Loucy (cell line): ENCODE results near the gene LIPN.

Experiments used
- EZH2phosphoT487 ChIP-seq: fragments of 200-600 bp; IDR thresholded peaks from 2 replicates; pipeline ENCODE4 v1.6.1; 2018; ENCODE audit warnings: antibody characterized with exemption, mild to moderate bottlenecking, moderate library complexity, borderline replicate concordance
- TF ChIP-seq, protein P1 (sequence below): fragments of 200-600 bp; sonication (generic); conservative IDR thresholded peaks from 2 replicates; pipeline ENCODE4 v1.5.1; 2014; ENCODE audit warnings: mild to moderate bottlenecking, antibody characterized with exemption, low read length

DNA sequence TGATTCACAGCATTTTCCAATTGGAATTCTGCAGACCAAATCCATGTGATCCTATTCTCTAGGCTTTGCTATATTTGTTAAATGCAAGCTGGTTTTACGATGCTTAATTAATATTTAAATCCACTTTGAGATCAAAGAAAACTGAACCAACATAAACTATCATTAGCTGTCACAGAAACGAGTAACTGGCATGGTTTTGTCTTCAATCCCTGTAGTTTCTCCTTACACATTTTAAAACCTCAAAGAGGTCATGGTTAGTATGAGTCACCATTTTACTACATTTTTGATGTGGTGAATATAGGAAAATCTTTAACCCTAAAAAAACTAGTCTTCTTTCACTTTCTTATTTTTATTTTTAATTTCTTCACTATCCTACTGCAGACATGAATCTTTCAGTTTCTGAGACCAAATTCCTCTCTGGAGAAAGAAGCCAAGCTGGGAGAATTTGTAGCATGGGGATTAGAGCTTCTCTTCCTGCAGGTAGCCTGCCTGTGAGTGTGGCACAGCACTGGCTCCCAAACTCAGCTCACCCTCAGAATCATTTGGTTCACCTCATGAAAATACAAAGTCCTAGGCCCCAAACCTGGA is 34.0 kb downstream of the LIPN start:
- TF ChIP-seq, protein P1, sequence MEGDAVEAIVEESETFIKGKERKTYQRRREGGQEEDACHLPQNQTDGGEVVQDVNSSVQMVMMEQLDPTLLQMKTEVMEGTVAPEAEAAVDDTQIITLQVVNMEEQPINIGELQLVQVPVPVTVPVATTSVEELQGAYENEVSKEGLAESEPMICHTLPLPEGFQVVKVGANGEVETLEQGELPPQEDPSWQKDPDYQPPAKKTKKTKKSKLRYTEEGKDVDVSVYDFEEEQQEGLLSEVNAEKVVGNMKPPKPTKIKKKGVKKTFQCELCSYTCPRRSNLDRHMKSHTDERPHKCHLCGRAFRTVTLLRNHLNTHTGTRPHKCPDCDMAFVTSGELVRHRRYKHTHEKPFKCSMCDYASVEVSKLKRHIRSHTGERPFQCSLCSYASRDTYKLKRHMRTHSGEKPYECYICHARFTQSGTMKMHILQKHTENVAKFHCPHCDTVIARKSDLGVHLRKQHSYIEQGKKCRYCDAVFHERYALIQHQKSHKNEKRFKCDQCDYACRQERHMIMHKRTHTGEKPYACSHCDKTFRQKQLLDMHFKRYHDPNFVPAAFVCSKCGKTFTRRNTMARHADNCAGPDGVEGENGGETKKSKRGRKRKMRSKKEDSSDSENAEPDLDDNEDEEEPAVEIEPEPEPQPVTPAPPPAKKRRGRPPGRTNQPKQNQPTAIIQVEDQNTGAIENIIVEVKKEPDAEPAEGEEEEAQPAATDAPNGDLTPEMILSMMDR = no peak
- TF ChIP-seq EZH2phosphoT487 = no peak
